HG03060 (cell line): ENCODE data around the gene FAM171A1.

Source experiments
- ATAC-seq: cut with Tn5 transposase; IDR thresholded peaks from one replicate; pipeline ENCODE4 v1.9.1; 2021; ENCODE audit warnings: low read depth, moderate number of reproducible peaks; ENCODE audit not compliant: unreplicated experiment

Gene FAM171A1

DNA sequence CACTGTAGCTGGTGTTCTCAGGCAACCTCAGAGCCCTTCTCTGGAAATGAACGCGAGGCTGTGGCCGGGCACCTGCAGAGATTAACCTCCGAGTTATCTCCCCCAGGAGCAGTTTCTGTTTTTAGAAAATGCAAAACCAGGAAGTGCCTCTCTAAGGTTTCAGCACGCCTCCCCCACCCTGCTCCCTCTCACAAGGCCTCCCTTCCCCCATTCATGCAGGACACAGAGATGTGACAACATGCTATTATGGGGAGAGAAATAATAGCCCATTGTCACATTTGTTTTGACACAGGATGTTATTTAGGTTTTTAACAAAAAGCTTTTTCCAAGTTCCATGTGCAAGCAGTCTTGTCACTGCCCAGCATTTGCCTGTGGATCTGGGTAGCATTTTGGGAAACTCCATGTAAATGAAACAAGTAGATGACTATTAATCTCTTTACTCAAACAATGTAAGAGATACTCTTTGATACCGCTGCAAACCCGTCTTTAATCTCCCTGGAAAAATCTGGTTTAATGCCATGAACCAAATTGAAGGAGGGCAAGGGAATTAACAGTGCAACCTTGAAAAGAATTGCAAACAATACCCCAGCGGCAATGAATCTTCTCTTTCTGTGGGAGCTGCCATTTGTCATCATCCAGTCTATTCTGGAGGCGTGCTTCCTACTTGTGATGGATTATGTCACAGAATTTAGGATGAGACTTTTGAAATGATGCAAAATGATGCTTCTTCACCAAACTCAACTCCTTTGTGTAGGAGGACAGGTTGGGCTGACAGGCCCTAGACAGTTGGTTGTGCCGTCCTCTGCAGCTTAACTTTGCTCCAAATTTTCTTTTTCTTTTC, 116.1 kb downstream of the FAM171A1 start:
- no peak for ATAC-seq

- no peak for ATAC-seq
These were observed 116.9 kb downstream of the FAM171A1 start for GRCh38 chr10:15253951-15254807.

- ATAC-seq: no peak
These were observed 118.7 kb downstream of the FAM171A1 start for GRCh38 chr10:15252396-15252795.

DNA sequence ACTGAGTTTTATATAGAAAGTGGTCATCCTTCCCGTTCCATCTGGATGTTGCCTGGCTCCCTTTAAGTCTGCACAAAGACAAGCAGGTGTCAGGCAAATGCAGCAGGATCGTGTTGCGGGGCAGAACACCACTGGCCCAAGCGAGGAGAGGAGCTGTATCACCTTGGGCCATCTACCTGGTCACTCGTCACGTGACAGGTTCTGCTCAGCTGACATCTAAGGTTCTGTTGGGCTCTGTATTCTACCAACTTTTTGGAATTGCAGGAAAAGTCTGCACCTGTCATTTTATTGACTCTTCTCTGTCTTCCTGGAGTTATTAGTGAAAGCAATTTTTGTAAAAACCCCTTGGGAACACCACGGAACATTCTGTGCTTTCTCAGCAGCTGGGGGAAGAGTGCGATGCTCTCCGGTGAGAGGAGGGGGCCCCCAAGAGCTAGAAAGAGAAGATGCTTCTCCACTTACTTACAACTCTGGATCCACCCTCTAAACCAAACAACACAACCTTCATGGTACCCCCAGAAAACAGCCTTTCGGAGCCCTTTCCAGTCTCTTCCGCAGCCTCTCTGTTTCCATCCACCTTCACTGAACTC, 119.2 kb downstream of the FAM171A1 start:
- no peak for ATAC-seq

DNA sequence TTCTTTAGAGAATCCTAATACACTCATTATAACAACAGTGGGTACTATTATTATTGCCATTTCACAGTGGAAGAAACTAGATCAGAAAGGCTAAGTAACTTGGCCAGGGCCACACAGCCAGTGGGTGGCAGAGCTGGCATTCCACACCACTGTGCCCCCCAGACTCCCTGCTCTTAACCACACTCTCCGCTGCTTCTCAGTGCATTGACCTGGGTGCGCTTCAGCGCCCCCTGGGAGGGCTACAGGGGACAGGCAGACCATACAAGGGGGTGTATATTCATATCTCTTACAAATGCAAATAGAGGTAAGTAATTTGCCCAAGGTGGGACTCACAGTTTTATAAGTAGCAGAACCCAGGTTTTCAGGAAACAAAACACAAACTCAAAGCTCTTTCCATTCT, 125.6 kb downstream of the FAM171A1 start:
- ATAC-seq: no peak

DNA sequence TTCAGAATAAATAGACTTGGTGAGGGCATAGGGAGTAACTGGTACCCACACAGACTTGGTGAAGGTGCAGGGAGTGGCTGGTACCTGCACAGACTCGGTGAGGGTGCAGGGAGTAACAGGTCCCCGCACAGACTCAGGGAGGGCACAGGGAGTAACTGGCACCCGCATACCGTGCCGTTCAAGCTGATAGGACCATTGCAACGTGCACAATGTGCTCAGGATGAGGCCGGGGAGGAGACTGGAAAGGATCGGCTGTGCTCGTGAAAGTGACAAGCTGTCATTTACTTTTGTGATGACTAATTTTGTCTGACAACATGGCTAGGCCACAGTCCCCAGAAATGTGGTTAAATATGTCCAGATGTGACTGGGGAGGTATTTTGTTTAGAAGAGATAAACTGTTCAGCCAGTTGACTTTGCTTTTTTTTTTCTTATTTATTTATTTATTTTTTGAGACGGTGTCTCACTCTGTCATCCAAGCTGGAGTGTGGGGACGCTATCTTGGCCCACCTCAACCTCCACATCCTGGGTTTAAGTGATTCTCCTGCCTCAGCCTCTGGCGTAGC, 126.4 kb downstream of the FAM171A1 start:
- no peak for ATAC-seq

DNA sequence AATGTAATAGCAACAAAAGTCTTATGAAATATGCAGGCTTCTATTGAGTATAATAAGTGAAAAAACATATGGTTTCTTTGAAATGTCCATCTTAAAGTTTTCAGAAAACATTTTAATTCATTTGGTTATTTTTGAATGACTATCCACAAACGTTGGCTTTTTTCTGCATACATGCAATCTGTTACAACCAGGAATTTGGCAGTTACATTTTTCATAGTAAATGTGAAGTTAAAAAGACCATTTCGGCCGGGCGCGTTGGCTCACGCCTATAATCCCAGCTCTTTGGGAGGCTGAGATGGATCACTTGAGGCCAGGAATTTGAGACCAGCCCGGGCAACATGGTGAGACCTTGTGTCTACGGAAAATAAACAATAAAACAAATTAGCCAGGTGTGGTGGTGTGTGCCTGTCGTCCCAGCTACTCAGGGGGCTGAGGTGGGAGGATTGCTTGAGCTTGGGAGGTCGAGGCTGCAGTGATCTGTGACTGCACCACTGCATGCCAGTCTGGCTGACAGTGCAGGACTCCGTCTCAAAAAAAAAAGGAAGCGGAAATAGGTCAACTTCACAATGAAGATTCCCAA, 128.7 kb downstream of the FAM171A1 start:
- ATAC-seq: no peak

DNA sequence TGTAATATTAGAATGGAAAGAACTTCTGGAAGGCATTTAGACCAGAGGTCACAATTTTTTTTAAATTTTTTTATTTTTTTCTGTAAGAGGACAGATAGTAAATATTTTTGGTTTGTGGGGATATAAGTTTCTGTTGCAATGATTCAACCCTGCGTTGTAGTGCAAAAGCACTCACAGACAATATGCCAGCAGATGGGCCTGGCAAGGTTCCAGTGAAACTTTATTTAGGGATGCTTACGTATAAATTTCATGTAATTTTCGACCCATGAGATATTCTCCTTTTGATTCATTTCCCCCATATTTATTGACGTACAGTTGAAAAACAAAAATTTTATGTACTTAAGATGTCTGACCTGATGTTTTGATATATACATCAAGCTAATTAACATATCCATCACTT, 129.8 kb downstream of the FAM171A1 start:
- no peak for ATAC-seq

GRCh38 chr10:15238555-15239335, 132.3 kb downstream of the FAM171A1 start:
- ATAC-seq: no peak

DNA sequence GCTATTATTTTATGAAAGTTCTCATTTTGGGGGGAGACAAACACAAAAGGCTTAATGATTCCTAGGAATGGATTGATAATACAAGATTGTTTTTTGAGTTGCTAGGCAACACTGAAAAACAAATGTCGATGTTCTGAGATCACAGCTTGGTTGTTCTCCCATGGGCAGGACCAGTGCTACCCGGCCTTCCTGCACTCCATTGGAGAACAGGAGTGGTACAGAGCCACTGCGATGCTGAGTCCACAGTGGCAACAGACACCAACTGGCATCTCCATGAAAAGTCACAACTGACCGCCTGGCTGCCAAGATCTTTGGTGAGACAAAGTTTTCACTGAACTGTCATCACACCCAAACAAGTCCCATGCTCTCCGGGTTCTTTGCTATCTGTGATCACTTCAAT, 133.7 kb downstream of the FAM171A1 start:
- ATAC-seq: no peak

DNA sequence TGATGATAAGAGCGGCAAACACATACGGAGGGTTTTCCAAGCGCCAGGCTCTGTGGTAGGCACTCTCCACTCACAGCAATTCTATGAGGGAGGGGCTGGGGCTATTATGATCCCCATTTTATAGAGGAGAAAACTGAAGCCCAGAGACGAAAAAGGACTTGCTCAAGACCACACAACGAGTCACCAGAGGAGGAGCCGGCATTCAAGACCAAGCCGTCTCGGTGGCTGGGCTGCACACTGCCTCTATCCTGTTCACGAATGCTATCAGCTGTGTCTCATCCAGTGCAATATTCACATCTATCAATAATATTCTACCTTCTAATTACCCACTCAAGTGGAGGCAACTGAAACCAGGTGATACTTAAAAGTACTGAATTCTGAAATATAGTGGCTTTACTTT, 134.7 kb downstream of the FAM171A1 start:
- ATAC-seq: no peak

- no peak for ATAC-seq
These were observed 138.8 kb downstream of the FAM171A1 start for GRCh38 chr10:15232279-15232678.

GRCh38 chr10:15231426-15231825, 139.7 kb downstream of the FAM171A1 start:
- ATAC-seq: no peak

- no peak for ATAC-seq
These were observed 140.8 kb downstream of the FAM171A1 start for GRCh38 chr10:15230257-15230656.

DNA sequence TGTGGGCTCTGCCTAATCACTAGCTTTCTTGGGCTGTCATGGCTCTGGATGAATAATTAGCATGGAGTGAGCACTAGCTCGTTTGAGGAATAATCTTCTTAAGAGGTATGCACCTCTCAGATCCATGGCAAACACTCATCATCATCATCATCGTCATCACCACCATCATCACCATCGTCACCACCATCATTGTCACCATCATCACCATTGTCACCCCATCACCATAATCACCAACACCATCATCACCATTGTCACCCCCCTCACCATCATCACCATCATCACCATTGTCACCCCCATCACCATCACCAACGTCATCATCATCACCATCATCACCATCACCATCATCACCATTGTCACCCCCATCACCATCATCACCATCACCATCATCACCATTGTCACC, 141.8 kb downstream of the FAM171A1 start:
- ATAC-seq: no peak

DNA sequence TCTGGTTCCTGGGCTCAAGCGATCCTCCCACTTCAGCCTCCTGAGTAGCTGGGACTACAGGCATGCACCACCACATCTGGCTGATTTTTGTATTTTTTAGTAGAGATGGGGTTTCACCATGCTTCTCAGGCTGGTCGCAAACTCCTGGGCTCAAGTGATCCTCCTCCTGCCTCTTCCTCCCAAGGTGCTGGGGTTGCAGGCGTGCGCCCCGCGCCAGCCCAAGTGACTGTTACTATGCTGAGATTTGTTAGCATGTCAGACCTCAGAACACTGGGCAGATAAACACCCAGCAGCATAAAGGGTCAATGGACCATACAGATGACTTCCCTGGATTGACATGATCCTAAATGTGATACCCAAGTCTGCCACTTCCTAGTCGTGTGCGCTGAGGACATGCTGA, 142.7 kb downstream of the FAM171A1 start:
- no peak for ATAC-seq

DNA sequence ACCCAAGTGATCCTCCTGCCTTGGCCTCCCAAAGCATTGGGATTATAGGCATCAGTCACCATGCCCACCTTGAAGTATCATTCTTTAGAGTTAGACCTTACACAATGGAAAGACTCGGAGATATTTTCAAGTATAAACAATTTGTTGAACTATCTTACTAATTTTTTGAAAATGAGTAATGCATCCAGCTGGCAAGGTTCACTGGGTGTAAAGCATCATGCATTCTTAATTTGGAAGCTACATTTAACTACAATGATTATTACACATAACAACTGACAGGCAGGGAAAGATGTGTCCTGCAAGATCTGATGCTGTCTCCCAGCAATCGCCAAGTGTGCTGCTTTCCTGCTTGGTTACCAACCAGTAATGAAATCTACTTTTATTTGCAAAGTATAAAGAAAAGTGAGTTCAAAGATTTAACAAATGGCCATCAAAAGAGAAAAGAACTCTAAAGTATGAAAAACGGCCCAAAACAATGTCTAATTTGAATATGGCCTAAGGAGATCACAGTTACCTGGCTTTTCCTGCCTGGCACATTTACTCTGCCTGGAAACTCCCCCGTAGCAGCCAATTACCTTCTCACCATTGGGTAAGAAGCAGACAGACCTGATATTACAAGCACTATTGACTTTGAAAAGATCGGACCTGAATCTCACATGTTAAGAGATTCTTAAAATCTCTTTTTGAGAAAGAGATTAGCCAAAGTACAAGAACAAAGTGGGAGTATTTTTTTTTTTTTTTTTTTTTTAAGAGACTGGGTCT, 143.3 kb downstream of the FAM171A1 start:
- no peak for ATAC-seq

- ATAC-seq: no peak
These were observed 145.6 kb downstream of the FAM171A1 start for GRCh38 chr10:15225511-15225910.

DNA sequence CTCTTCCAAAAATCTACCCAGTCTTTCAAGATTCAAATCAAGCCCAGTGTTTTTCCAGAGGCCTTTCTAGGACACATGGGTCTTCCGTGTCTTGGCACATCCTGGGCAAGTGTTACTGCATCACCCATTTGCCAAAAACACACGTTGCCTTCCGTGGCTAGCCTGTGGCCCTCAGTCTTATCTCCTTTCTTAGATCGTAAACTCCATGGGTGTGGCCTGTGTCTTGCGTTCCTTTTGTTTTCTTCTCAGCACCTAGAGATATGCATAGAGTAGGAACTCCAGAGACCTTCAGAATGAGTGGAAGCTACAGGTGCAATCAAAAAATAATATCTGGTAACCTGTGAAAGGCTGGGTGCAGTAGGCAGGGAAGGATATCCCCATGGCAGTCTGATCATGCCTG, 146.1 kb downstream of the FAM171A1 start:
- ATAC-seq: no peak
